ENCODE data around the gene MSRB2. TPM values are rescaled to one million over a fixed set of nuclear protein-coding genes. Genes with fewer than 3 reads are reported as not detected.

The MSRB2 gene
- total and polyA plus RNA-seq, 2 of the 8 experiments (the other 6 are each of a cell fraction or from before 2014, with no cell fraction given), result 11.0 to 13.9 TPM

DNA sequence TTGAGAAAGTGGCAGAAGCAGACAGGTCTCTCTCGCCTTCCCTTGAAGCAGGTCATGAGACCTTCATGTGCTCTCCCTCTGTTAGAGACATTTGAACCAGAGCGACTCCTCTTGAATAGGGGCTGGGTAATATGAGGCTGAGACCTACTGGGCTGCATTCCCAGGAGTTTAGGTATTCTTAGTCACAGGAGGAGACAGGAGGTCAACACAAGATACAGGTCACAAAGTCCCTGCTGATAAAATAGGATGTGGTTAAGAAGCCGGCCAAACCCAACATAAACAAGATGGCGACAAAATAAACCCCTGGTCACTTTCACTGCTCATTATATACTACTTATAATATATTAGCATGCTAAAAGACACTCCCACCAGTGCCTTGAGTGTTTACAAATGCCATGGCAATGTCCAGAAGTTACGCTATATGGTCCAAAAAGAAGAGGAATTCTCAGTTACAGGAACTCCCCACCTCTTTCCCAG, 43.5 kb upstream of the MSRB2 start:
- Histone ChIP-seq H2BK120ac (replicated peaks; ENCODE audit: low read depth, low read length) (no peak overlapping the region), H2BK15ac (ENCODE audit: low read length) (no peak overlapping the region), H3K27ac (ENCODE audit: low read depth, low read length) (no peak overlapping the region), H3K36me3 (ENCODE audit: control insufficient read depth in 2 of 4, insufficient read depth in 4 of 4, low read length in 3 of 4) (no peaks in the 10 kb centered on the region), H2AK5ac (ENCODE audit: low read depth, low read length) (no peak overlapping the region), H3K27me3 (replicated peaks in 1 of 4; ENCODE audit: control insufficient read depth in 3 of 4, extremely low read depth in 1 of 4, insufficient read depth in 3 of 4, low read length in 3 of 4) (no peaks in the 10 kb centered on the region), H3K4me3 (ENCODE audit: extremely low read depth in 1 of 4, insufficient read depth in 2 of 4, low read depth in 3 of 4, low read length in 4 of 4) (no peak overlapping the region), H3K18ac (ENCODE audit: extremely low read depth, low read length) (no peak overlapping the region), H2BK12ac (ENCODE audit: low read depth, low read length) (no peak overlapping the region), H2AFZ (ENCODE audit: low read length) (no peak overlapping the region), H3K23me2 (ENCODE audit: low read depth, low read length) (no peaks in the 10 kb centered on the region), H2BK5ac (ENCODE audit: low read depth, low read length) (no peak overlapping the region), H3K4me1 (replicated peaks in 1 of 4; ENCODE audit: control insufficient read depth in 3 of 4, insufficient read depth in 4 of 4, low read length in 3 of 4) (peaks cover 0 to 17% (median 7%) of the 10 kb centered on the region in 4 experiments; a peak in 4 of 7 replicates), H3K4ac (replicated peaks; ENCODE audit: insufficient read length, low read depth, low read length) (no peak overlapping the region), H4K5ac (ENCODE audit: insufficient read length, low read depth, low read length) (no peak overlapping the region), H3K14ac (ENCODE audit: insufficient read length) (no peak overlapping the region), H4K8ac (ENCODE audit: extremely low read depth, insufficient read depth, low read length) (no peak overlapping the region), H3K56ac (replicated peaks; ENCODE audit: insufficient read length, low read depth, low read length) (no peak overlapping the region), H3K79me2 (ENCODE audit: control insufficient read depth in 1 of 2, insufficient read depth in 2 of 2, low read length in 2 of 2) (no peaks in the 10 kb centered on the region), H3K9me3 (ENCODE audit: insufficient read depth in 2 of 2, low read depth in 1 of 2, low read length in 1 of 2) (no peaks in the 10 kb centered on the region), H3K23ac (ENCODE audit: insufficient read length) (no peak overlapping the region), H4K91ac (replicated peaks; ENCODE audit: insufficient read length, low read length) (no peak overlapping the region), H2BK20ac (ENCODE audit: low read length) (no peak overlapping the region), H3K79me1 (ENCODE audit: low read depth, low read length) (no peaks in the 10 kb centered on the region), H3K4me2 (ENCODE audit: insufficient read depth in 1 of 2, low read depth in 2 of 2, low read length in 2 of 2) (no peak overlapping the region), H3K9ac (replicated peaks in 1 of 4; ENCODE audit: extremely low read depth in 1 of 4, low read depth in 3 of 4, low read length in 3 of 4) (no peak overlapping the region), H4K20me1 (replicated peaks in 1 of 2; ENCODE audit: control insufficient read depth in 1 of 2, insufficient read depth in 2 of 2, low read length in 2 of 2) (no peaks in the 10 kb centered on the region)
- 92% methylated on average over 5 of the region's 5 CpGs; no CpG with 5 or more reads in 1 of the 2 experiments for WGBS, 2 experiments (ENCODE audit: extremely low coverage in 1 of 2, insufficient coverage in 1 of 2, insufficient read length in 1 of 2, insufficient replicate concordance in 2 of 2, low coverage in 1 of 2, low lambda C conversion rate in 2 of 2, missing lambda C conversion rate in 1 of 2)
- ChIA-PET CTCF (ENCODE audit: partially characterized antibody) (no interaction called here), POLR2A (ENCODE audit: partially characterized antibody) (no interaction called here)
- FAIRE-seq (no peak), DNase-seq (ENCODE audit: low read depth in 1 of 2, low spot score in 2 of 2) (no peak)
- TF ChIP-seq YY1 (IDR thresholded peaks at IDR 0.05; ENCODE audit: low read depth, low read length), result no peak
- no peak for TF ChIP-seq GTF2F1 (IDR thresholded peaks at IDR 0.05; ENCODE audit: borderline replicate concordance, low read depth, low read length)
- no peak for TF ChIP-seq ZNF274 (IDR thresholded peaks at IDR 0.05; ENCODE audit: borderline replicate concordance, extremely low read depth, low read length)
- no peak for TF ChIP-seq FOSL1 (IDR thresholded peaks at IDR 0.05; ENCODE audit: insufficient read depth, low read depth, low read length)
- no peak for TF ChIP-seq GABPA (IDR thresholded peaks at IDR 0.05; ENCODE audit: borderline replicate concordance, insufficient read depth, low read length)
- TF ChIP-seq MAFK (IDR thresholded peaks at IDR 0.05; ENCODE audit: low read depth, low read length), result no peak
- TF ChIP-seq TCF12 (IDR thresholded peaks at IDR 0.05; ENCODE audit: low read depth, low read length), result no peak
- TF ChIP-seq RAD21 (IDR thresholded peaks at IDR 0.05 in 1 of 2, conservative IDR thresholded peaks at IDR 0.05 in 1 of 2; ENCODE audit: low read depth in 2 of 2, low read length in 2 of 2), result no peak
- no peak for TF ChIP-seq CHD2 (IDR thresholded peaks at IDR 0.05; ENCODE audit: low read length)
- TF ChIP-seq RFX5 (IDR thresholded peaks at IDR 0.05; ENCODE audit: borderline replicate concordance, low read depth, low read length), result no peak
- TF ChIP-seq TEAD4 (IDR thresholded peaks at IDR 0.05; ENCODE audit: low read depth, low read length), result no peak
- TF ChIP-seq ASH2L (IDR thresholded peaks at IDR 0.05; ENCODE audit: low read length), result no peak
- no peak for TF ChIP-seq KDM4A (IDR thresholded peaks at IDR 0.05; ENCODE audit: low read depth, low read length, severe bottlenecking)
- TF ChIP-seq SUZ12 (IDR thresholded peaks at IDR 0.05; ENCODE audit: low read length), result no peak
- no peak for TF ChIP-seq NANOG (IDR thresholded peaks at IDR 0.05; ENCODE audit: insufficient read depth, low read depth, low read length, poor library complexity, severe bottlenecking)
